Measurements from ENCODE around the gene DNAH2. TPM values are rescaled to one million over a fixed set of nuclear protein-coding genes. Genes with fewer than 3 reads are reported as not detected.

The DNAH2 gene
- total RNA-seq, 1 experiment from 2014 or later: 2.0 TPM

GRCh38 chr17:7747635-7748071, 30.1 kb downstream of the DNAH2 start:
- ATAC-seq: no peak
- H3K36me3 ChIP-seq (ENCODE audit: control insufficient read depth in 1 of 2, insufficient read depth in 2 of 2, low read length in 2 of 2): no peaks in the 10 kb centered on the region
- H3K4me1 ChIP-seq (ENCODE audit: control insufficient read depth in 1 of 2, insufficient read depth in 2 of 2, low read length in 2 of 2): peaks cover 23 to 43% of the 10 kb centered on the region in 2 experiments
- DNase-seq (ENCODE audit: low read depth, low spot score): no peak
- H3K9me3 ChIP-seq (ENCODE audit: control insufficient read depth in 1 of 2, insufficient read depth in 1 of 2, low read depth in 1 of 2, low read length in 2 of 2): no peaks in the 10 kb centered on the region
- intact Hi-C loops (cut with micrococcal nuclease): no loop called here
- H3K27ac ChIP-seq (ENCODE audit: low read depth, low read length): no peak overlapping the region
- H2AFZ ChIP-seq (ENCODE audit: low read depth, low read length, poor library complexity, severe bottlenecking): peak overlapping the region; percentile 24
- no TSS peak for BruUV-seq (replicated peaks)
- TF ChIP-seq FOSL1 (IDR thresholded peaks at IDR 0.05; ENCODE audit: low read depth) (no peak), EZH2 (IDR thresholded peaks at IDR 0.05) (no peak), REST (IDR thresholded peaks at IDR 0.05; ENCODE audit: low read depth) (no peak), SRF (IDR thresholded peaks at IDR 0.05; ENCODE audit: low read depth) (no peak), RAD21 (IDR thresholded peaks at IDR 0.05; ENCODE audit: low read depth) (no peak), ATF3 (IDR thresholded peaks at IDR 0.05) (no peak), YY1 (IDR thresholded peaks at IDR 0.05; ENCODE audit: extremely low read depth, insufficient replicate concordance, low read depth, low read length) (no peak), EZH2phosphoT487 (IDR thresholded peaks at IDR 0.05; ENCODE audit: borderline replicate concordance) (no peak), CEBPB (IDR thresholded peaks at IDR 0.05; ENCODE audit: low read depth) (no peak), TCF7L2 (IDR thresholded peaks at IDR 0.05; ENCODE audit: borderline replicate concordance, extremely low read depth, insufficient read depth, insufficient read length) (no peak), ELF1 (IDR thresholded peaks at IDR 0.05; ENCODE audit: borderline replicate concordance, low read depth) (no peak), CBX3 (IDR thresholded peaks at IDR 0.05; ENCODE audit: low read depth) (no peak), SP1 (IDR thresholded peaks at IDR 0.05; ENCODE audit: low read depth) (no peak), ZNF274 (IDR thresholded peaks at IDR 0.05; ENCODE audit: low read depth, low read length) (no peak), CTCF (IDR thresholded peaks at IDR 0.05 in 2 of 3, conservative IDR thresholded peaks at IDR 0.05 in 1 of 3; ENCODE audit: borderline replicate concordance in 1 of 3, insufficient read depth in 1 of 3, low read depth in 2 of 3, low read length in 2 of 3) (no peak)
- TF ChIP-seq, protein P1, sequence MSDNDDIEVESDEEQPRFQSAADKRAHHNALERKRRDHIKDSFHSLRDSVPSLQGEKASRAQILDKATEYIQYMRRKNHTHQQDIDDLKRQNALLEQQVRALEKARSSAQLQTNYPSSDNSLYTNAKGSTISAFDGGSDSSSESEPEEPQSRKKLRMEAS (IDR thresholded peaks at IDR 0.05): no peak
- POLR2A ChIA-PET: no interaction called here
- no peaks in the 10 kb centered on the region for H3K79me2 ChIP-seq (ENCODE audit: insufficient read depth, low read length)
- H3K9ac ChIP-seq (ENCODE audit: low read length): no peak overlapping the region
- RAD21 ChIA-PET (ENCODE audit: low non-redundant PET in 1 of 2, low total read pairs in 2 of 2, uncharacterized antibody in 2 of 2, unreplicated experiment in 2 of 2): no interaction called here
- H3K9me2 ChIP-seq (ENCODE audit: insufficient read depth): no peaks in the 10 kb centered on the region
- H4K20me1 ChIP-seq (ENCODE audit: insufficient read depth): no peaks in the 10 kb centered on the region
- no peaks in the 10 kb centered on the region for H3K27me3 ChIP-seq (ENCODE audit: insufficient read depth, low read length)
- H3K4me3 ChIP-seq (replicated peaks in 1 of 2; ENCODE audit: low read depth in 1 of 2, low read length in 2 of 2): no peak overlapping the region
- CTCF ChIA-PET: interaction anchor here (0.5 to 1.3 kb wide), 2 partner anchors 8 to 251 kb away, joined by 3 read pairs; no protein-coding TSS in a partner anchor
- no peak overlapping the region for H3K4me2 ChIP-seq (ENCODE audit: low read length)
